ENCODE measurements around the gene PIGA. TPM values are rescaled to one million over a fixed set of nuclear protein-coding genes. Genes with fewer than 3 reads are reported as not detected.
"Not testable (repeated sequence)": the region's sequence is repeated elsewhere in the genome, so short reads cannot be mapped to it uniquely, and the experiment has no call there.

Gene PIGA
- total RNA-seq, 1 donor from 2014 or later = 3.8 TPM

- Histone ChIP-seq H3K9me3 (replicated peaks) (no peaks in the 10 kb centered on the region), H3K4me3 (peak overlapping the region; percentile 37), H3K27ac (replicated peaks) (peak overlapping the region; percentile 85), H3K36me3 (no peaks in the 10 kb centered on the region), H3K4me1 (peaks cover 41% of the 10 kb centered on the region), H3K27me3 (ENCODE audit: low read depth) (no peaks in the 10 kb centered on the region)
- no peak for TF ChIP-seq CTCF (IDR thresholded peaks at IDR 0.05; ENCODE audit: borderline replicate concordance)
- no peak for DNase-seq
- intact Hi-C loops (cut with micrococcal nuclease) = no loop called here
These were observed 37.1 kb downstream of the PIGA start for GRCh38 chrX:15298201-15298600.

- DNase-seq = no peak
- no peak for TF ChIP-seq CTCF (IDR thresholded peaks at IDR 0.05; ENCODE audit: borderline replicate concordance)
- H3K9me3 ChIP-seq (replicated peaks) = no peaks in the 10 kb centered on the region
- no peaks in the 10 kb centered on the region for H3K27me3 ChIP-seq (ENCODE audit: low read depth)
- H3K27ac ChIP-seq (replicated peaks) = no peak overlapping the region
- peaks cover 4% of the 10 kb centered on the region for H3K36me3 ChIP-seq
- H3K4me1 ChIP-seq = peaks cover 4% of the 10 kb centered on the region
- H3K4me3 ChIP-seq = no peak overlapping the region
- intact Hi-C loops (cut with micrococcal nuclease) = no loop called here
These were observed 41.9 kb downstream of the PIGA start for GRCh38 chrX:15293451-15293850.

- Histone ChIP-seq H3K27ac (replicated peaks) (no peak overlapping the region), H3K4me1 (no peaks in the 10 kb centered on the region), H3K36me3 (peaks cover 4% of the 10 kb centered on the region), H3K27me3 (ENCODE audit: low read depth) (no peaks in the 10 kb centered on the region), H3K9me3 (replicated peaks) (no peaks in the 10 kb centered on the region), H3K4me3 (no peak overlapping the region)
- intact Hi-C loops (cut with micrococcal nuclease) = no loop called here
- DNase-seq = no peak
- TF ChIP-seq CTCF (IDR thresholded peaks at IDR 0.05; ENCODE audit: borderline replicate concordance) = no peak
These were observed 42.5 kb downstream of the PIGA start for GRCh38 chrX:15292861-15293260.

GRCh38 chrX:15277604-15278003 is 57.7 kb downstream of the PIGA start:
- Histone ChIP-seq H3K36me3 (no peaks in the 10 kb centered on the region), H3K4me3 (no peak overlapping the region), H3K27ac (replicated peaks) (peak overlapping the region; percentile 40), H3K9me3 (replicated peaks) (no peaks in the 10 kb centered on the region), H3K27me3 (ENCODE audit: low read depth) (no peaks in the 10 kb centered on the region), H3K4me1 (no peaks in the 10 kb centered on the region)
- DNase-seq = no peak
- intact Hi-C loops (cut with micrococcal nuclease) = no loop called here
- no peak for TF ChIP-seq CTCF (IDR thresholded peaks at IDR 0.05; ENCODE audit: borderline replicate concordance)

GRCh38 chrX:15274946-15275345 is 60.4 kb downstream of the PIGA start:
- Histone ChIP-seq H3K27me3 (ENCODE audit: low read depth) (no peaks in the 10 kb centered on the region), H3K4me3 (no peak overlapping the region), H3K27ac (replicated peaks) (no peak overlapping the region), H3K9me3 (replicated peaks) (no peaks in the 10 kb centered on the region), H3K4me1 (no peaks in the 10 kb centered on the region), H3K36me3 (no peaks in the 10 kb centered on the region)
- no peak for TF ChIP-seq CTCF (IDR thresholded peaks at IDR 0.05; ENCODE audit: borderline replicate concordance)
- intact Hi-C loops (cut with micrococcal nuclease) = no loop called here
- no peak for DNase-seq

GRCh38 chrX:15273275-15273674 is 62.0 kb downstream of the PIGA start:
- H3K4me3 ChIP-seq; H3K9me3 ChIP-seq (replicated peaks); DNase-seq; H3K27ac ChIP-seq (replicated peaks); H3K36me3 ChIP-seq; H3K27me3 ChIP-seq (ENCODE audit: low read depth); H3K4me1 ChIP-seq; intact Hi-C loops (cut with micrococcal nuclease): not testable (repeated sequence)

Measured in left ventricle myocardium inferior (tissue), 1 donor.